ENCODE measurements around the gene LMAN2. TPM values are rescaled to one million over a fixed set of nuclear protein-coding genes. Genes with fewer than 3 reads are reported as not detected.

LMAN2 gene
- total and polyA plus RNA-seq, 2 experiments from 2014 or later, result 153 to 227 TPM

GRCh38 chr5:177327539-177328522 lies 23.6 kb downstream of the LMAN2 start:
- peaks cover 10% of the 10 kb centered on the region for H3K27me3 Mint-ChIP-seq (ENCODE audit: insufficient read depth, low read depth, poor library complexity)
- H3K4me3 Mint-ChIP-seq, result no peak overlapping the region
- peaks cover 3% of the 10 kb centered on the region; the same call in 1 of the 2 replicates for H4K20me1 ChIP-seq (replicated peaks; ENCODE audit: insufficient read depth)
- H3K36me3 ChIP-seq (ENCODE audit: insufficient read depth), result no peaks in the 10 kb centered on the region
- DNase-seq (ENCODE audit: low spot score), result no peak
- H3K79me2 ChIP-seq (replicated peaks; ENCODE audit: insufficient read depth), result 0 out of 2 replicates have a peak, but pooled peaks cover 7% of the 10 kb centered on the region
- H3K27ac ChIP-seq (ENCODE audit: low read depth), result peak overlapping the region; percentile 72
- no peak overlapping the region for H3K4me2 ChIP-seq
- peaks cover 20% of the 10 kb centered on the region for H3K36me3 Mint-ChIP-seq (ENCODE audit: low read depth)
- peaks cover 9% of the 10 kb centered on the region for H3K4me1 ChIP-seq (ENCODE audit: insufficient read depth)
- no peaks in the 10 kb centered on the region for H3K9me2 ChIP-seq (ENCODE audit: insufficient read depth)
- H3K27ac Mint-ChIP-seq, result peak overlapping the region; percentile 38
- ATAC-seq, result peak; percentile 15; the same call in 1 of the 3 replicates
- H3K4me3 ChIP-seq, result no peak overlapping the region
- H3K27me3 ChIP-seq (ENCODE audit: insufficient read depth), result no peaks in the 10 kb centered on the region
- no peaks in the 10 kb centered on the region; the same call in 1 of the 2 replicates for H3F3A ChIP-seq (replicated peaks; ENCODE audit: low read depth)
- H3K9me3 Mint-ChIP-seq, result no peaks in the 10 kb centered on the region
- TF ChIP-seq EZH2phosphoT487 (IDR thresholded peaks at IDR 0.05; ENCODE audit: unreplicated experiment) (no peak), JUNB (IDR thresholded peaks at IDR 0.05; ENCODE audit: unreplicated experiment) (no peak), ETS1 (IDR thresholded peaks at IDR 0.05) (no peak), POLR2AphosphoS5 (IDR thresholded peaks at IDR 0.05; ENCODE audit: low read depth) (no peak), ZNF331 (CRISPR knock-in tag; IDR thresholded peaks at IDR 0.05; ENCODE audit: low read depth) (no peak), REST (IDR thresholded peaks at IDR 0.05; ENCODE audit: unreplicated experiment) (no peak), ZNF462 (CRISPR knock-in tag; IDR thresholded peaks at IDR 0.05) (no peak), STAT1 (IDR thresholded peaks at IDR 0.05; ENCODE audit: unreplicated experiment) (no peak), CREB1 (CRISPR knock-in tag; IDR thresholded peaks at IDR 0.05; ENCODE audit: low read depth) (no peak), CTCF (conservative IDR thresholded peaks at IDR 0.05; ENCODE audit: low read depth in 2 of 2) (no peak), EZH2 (IDR thresholded peaks at IDR 0.05; ENCODE audit: low read depth, unreplicated experiment) (no peak), NANOG (IDR thresholded peaks at IDR 0.05; ENCODE audit: borderline replicate concordance) (no peak), ZNF114 (CRISPR knock-in tag; IDR thresholded peaks at IDR 0.05) (no peak)
- peaks cover 12% of the 10 kb centered on the region for H3K4me1 Mint-ChIP-seq
- H2AFZ ChIP-seq, result no peak overlapping the region

All from GM23338 (cell line).